Measurements from ENCODE around the gene OTOS.

OTOS gene

DNA sequence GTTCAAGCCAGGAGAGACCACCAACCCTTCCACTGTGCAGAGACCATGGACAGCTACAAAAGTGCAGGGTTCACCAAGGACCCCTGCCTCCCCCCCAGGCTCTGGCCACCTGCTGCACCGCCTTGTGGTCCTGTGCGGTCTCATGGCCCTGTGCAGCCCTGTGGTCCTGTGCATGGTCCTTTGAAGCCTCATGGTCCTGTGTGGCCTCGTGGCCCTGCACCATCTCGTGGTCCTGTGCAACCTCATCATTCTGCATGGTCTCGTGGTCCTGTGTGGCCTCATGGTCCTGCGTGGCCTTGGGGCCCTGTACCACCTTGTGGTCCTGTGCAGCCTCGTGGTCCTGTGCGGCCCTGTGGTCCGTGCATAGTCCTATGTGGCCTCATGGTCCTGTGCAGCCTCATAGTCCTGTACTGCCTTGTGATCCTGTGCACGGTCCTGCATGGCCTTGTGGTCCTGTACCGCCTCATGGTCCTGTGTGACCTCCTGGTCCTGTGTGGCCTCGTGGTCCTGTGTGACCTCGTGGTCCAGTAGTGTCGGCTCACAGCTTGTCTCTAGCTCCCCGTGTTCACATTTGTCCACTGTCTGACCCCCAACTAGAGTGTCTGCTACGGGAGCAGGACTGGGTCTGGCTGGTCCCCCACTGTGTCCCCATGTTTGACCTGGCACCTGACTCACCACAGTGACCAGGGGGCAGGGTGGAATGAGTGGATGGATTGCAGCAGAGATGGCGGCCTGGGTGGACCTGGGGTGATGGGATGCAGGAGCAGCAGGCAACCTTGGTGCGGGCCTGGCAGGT is 20.0 kb upstream of the OTOS start:
- Histone ChIP-seq H3K36me3 (ENCODE audit: control insufficient read depth, insufficient read depth, low read length) (no peaks in the 10 kb centered on the region), H3K9me3 (ENCODE audit: control insufficient read depth, low read length) (no peaks in the 10 kb centered on the region), H3K27ac (ENCODE audit: low read depth, low read length, severe bottlenecking) (no peak overlapping the region), H3K4me1 (ENCODE audit: control insufficient read depth, insufficient read depth, low read length, poor library complexity, severe bottlenecking) (no peaks in the 10 kb centered on the region), H3K4me3 (ENCODE audit: extremely low read depth, insufficient read depth, low read length, poor library complexity, severe bottlenecking) (no peak overlapping the region)
- WGBS, 2 experiments (ENCODE audit: insufficient coverage in 2 of 2) = 88 to 90% methylated on average over 16 to 18 of the region's 18 CpGs

- Histone ChIP-seq H3K9me3 (ENCODE audit: control insufficient read depth, low read length) (no peaks in the 10 kb centered on the region), H3K36me3 (ENCODE audit: control insufficient read depth, insufficient read depth, low read length) (no peaks in the 10 kb centered on the region), H3K4me3 (ENCODE audit: extremely low read depth, insufficient read depth, low read length, poor library complexity, severe bottlenecking) (no peak overlapping the region), H3K27ac (ENCODE audit: low read depth, low read length, severe bottlenecking) (no peak overlapping the region), H3K4me1 (ENCODE audit: control insufficient read depth, insufficient read depth, low read length, poor library complexity, severe bottlenecking) (no peaks in the 10 kb centered on the region)
- 82 to 83% methylated on average over 15 to 17 of the region's 21 CpGs for WGBS, 2 experiments (ENCODE audit: insufficient coverage in 2 of 2)
Measured at GRCh38 chr2:240159251-240159839, 18.9 kb upstream of the OTOS start.

- no peaks in the 10 kb centered on the region for H3K4me1 ChIP-seq (ENCODE audit: control insufficient read depth, insufficient read depth, low read length, poor library complexity, severe bottlenecking)
- no peaks in the 10 kb centered on the region for H3K9me3 ChIP-seq (ENCODE audit: control insufficient read depth, low read length)
- H3K27ac ChIP-seq (ENCODE audit: low read depth, low read length, severe bottlenecking) = no peak overlapping the region
- WGBS, 2 experiments (ENCODE audit: insufficient coverage in 2 of 2) = 88 to 99% methylated on average over 5 of the region's 5 CpGs
- no peak overlapping the region for H3K4me3 ChIP-seq (ENCODE audit: extremely low read depth, insufficient read depth, low read length, poor library complexity, severe bottlenecking)
- no peaks in the 10 kb centered on the region for H3K36me3 ChIP-seq (ENCODE audit: control insufficient read depth, insufficient read depth, low read length)
Measured at GRCh38 chr2:240157147-240157470, 16.7 kb upstream of the OTOS start.

- Histone ChIP-seq H3K27ac (ENCODE audit: low read depth, low read length, severe bottlenecking) (no peak overlapping the region), H3K4me3 (ENCODE audit: extremely low read depth, insufficient read depth, low read length, poor library complexity, severe bottlenecking) (no peak overlapping the region), H3K4me1 (ENCODE audit: control insufficient read depth, insufficient read depth, low read length, poor library complexity, severe bottlenecking) (no peaks in the 10 kb centered on the region), H3K9me3 (ENCODE audit: control insufficient read depth, low read length) (no peaks in the 10 kb centered on the region), H3K36me3 (ENCODE audit: control insufficient read depth, insufficient read depth, low read length) (no peaks in the 10 kb centered on the region)
- WGBS, 2 experiments (ENCODE audit: insufficient coverage in 2 of 2) = 88 to 91% methylated on average over 28 of the region's 29 CpGs
Measured at GRCh38 chr2:240156435-240157146, 16.1 kb upstream of the OTOS start.

GRCh38 chr2:240155745-240156390 is 15.4 kb upstream of the OTOS start:
- Histone ChIP-seq H3K36me3 (ENCODE audit: control insufficient read depth, insufficient read depth, low read length) (no peaks in the 10 kb centered on the region), H3K27ac (ENCODE audit: low read depth, low read length, severe bottlenecking) (no peak overlapping the region), H3K4me1 (ENCODE audit: control insufficient read depth, insufficient read depth, low read length, poor library complexity, severe bottlenecking) (no peaks in the 10 kb centered on the region), H3K9me3 (ENCODE audit: control insufficient read depth, low read length) (no peaks in the 10 kb centered on the region), H3K4me3 (ENCODE audit: extremely low read depth, insufficient read depth, low read length, poor library complexity, severe bottlenecking) (no peak overlapping the region)
- 93 to 100% methylated on average over 5 to 7 of the region's 13 CpGs for WGBS, 2 experiments (ENCODE audit: insufficient coverage in 2 of 2)

DNA sequence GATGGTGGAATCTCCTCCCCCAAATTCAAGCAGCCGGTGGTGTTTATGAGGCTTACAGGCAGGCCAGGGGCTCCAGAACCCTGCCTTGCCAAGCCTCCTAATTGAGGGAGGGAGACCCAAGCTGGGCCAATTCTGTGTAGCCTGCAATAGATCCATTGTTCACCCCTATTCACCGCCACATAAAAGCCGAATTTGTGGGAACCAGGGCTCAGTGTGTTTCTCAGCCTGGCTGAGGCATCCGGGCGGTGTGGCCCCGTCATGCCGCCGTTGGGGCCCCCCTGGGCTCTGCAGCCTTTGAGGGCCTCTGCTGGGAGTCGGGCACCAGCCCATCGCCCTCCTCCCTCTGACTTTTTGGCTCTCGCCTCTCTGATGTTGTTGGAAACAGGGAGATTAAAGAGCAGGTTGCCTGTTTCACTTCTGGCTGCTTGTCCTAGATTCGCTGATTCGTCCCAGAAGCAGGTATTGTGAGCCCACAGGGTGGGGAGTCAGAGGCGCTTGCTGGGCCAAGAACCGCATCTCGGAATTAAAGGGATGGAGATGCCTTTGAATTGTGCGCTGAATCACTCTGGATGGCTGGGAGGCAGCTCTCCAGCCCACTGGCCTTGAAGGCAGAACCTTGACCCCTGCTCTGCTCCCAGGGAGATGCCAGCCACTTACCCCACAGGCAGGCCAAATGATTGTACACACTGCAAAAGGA is 14.7 kb upstream of the OTOS start:
- H3K4me1 ChIP-seq (ENCODE audit: control insufficient read depth, insufficient read depth, low read length, poor library complexity, severe bottlenecking) = no peaks in the 10 kb centered on the region
- no peak overlapping the region for H3K4me3 ChIP-seq (ENCODE audit: extremely low read depth, insufficient read depth, low read length, poor library complexity, severe bottlenecking)
- H3K9me3 ChIP-seq (ENCODE audit: control insufficient read depth, low read length) = no peaks in the 10 kb centered on the region
- no peak overlapping the region for H3K27ac ChIP-seq (ENCODE audit: low read depth, low read length, severe bottlenecking)
- 85 to 92% methylated on average over 15 of the region's 17 CpGs for WGBS, 2 experiments (ENCODE audit: insufficient coverage in 2 of 2)
- H3K36me3 ChIP-seq (ENCODE audit: control insufficient read depth, insufficient read depth, low read length) = no peaks in the 10 kb centered on the region

- no peak overlapping the region for H3K27ac ChIP-seq (ENCODE audit: low read depth, low read length, severe bottlenecking)
- no peaks in the 10 kb centered on the region for H3K36me3 ChIP-seq (ENCODE audit: control insufficient read depth, insufficient read depth, low read length)
- H3K4me3 ChIP-seq (ENCODE audit: extremely low read depth, insufficient read depth, low read length, poor library complexity, severe bottlenecking) = no peak overlapping the region
- H3K4me1 ChIP-seq (ENCODE audit: control insufficient read depth, insufficient read depth, low read length, poor library complexity, severe bottlenecking) = no peaks in the 10 kb centered on the region
- no peaks in the 10 kb centered on the region for H3K9me3 ChIP-seq (ENCODE audit: control insufficient read depth, low read length)
- 82 to 92% methylated on average over 5 to 8 of the region's 8 CpGs for WGBS, 2 experiments (ENCODE audit: insufficient coverage in 2 of 2)
Measured at GRCh38 chr2:240154606-240155005, 14.1 kb upstream of the OTOS start.

DNA sequence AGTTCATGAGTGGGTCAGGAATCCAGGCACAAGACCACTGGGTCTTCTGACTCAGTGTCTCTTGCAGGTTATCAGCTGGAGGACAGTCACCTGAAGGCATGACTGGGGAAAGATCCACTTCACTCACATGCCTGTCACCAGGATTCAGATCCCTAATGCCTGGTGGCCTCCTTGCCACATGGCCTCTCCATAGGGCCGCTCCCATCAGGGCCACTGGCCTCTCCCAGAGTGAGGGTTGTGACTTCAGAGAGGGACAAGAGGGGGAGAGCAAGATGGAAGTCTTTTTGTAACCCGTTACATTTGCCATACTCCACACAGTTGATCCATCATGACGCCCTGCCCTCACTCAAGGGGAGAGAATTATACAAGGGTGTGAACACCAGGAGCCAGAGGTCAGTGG is 13.0 kb upstream of the OTOS start:
- H3K4me3 ChIP-seq (ENCODE audit: extremely low read depth, insufficient read depth, low read length, poor library complexity, severe bottlenecking) = no peak overlapping the region
- H3K9me3 ChIP-seq (ENCODE audit: control insufficient read depth, low read length) = no peaks in the 10 kb centered on the region
- no CpG with 5 or more reads among the region's 3 CpGs for WGBS, 2 experiments (ENCODE audit: insufficient coverage in 2 of 2)

DNA sequence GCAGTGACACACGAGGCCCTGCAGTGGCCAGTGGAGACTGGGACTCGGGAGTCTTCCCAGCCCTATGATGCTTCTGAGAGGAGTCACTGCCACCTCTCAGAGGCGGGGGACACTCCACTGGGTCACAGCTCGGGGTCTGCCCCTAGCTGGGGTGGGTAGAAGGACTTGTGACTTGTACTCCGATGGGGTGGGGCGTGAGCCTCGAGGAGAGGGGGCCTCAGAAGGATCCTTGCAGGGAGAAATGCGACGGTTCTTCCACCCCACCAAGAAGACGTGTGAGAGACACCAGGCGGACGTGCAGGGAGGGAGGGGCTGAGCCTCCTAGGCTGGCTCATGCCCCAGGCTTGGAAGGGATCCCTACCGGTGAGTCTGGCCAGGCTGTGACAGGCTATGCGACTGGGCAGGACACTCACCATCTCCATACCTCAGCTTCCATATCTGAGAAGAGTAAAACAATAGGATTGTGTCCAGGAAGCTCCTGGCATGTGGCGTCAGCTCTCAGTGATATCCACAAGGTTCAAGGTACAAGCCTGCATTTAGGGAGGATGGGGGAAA is 11.1 kb upstream of the OTOS start:
- 81 to 87% methylated on average over 6 to 12 of the region's 15 CpGs for WGBS, 2 experiments (ENCODE audit: insufficient coverage in 2 of 2)
- H3K4me1 ChIP-seq (ENCODE audit: control insufficient read depth, insufficient read depth, low read length, poor library complexity, severe bottlenecking) = no peaks in the 10 kb centered on the region
- H3K9me3 ChIP-seq (ENCODE audit: control insufficient read depth, low read length) = no peaks in the 10 kb centered on the region
- no peaks in the 10 kb centered on the region for H3K36me3 ChIP-seq (ENCODE audit: control insufficient read depth, insufficient read depth, low read length)
- no peak overlapping the region for H3K4me3 ChIP-seq (ENCODE audit: extremely low read depth, insufficient read depth, low read length, poor library complexity, severe bottlenecking)
- H3K27ac ChIP-seq (ENCODE audit: low read depth, low read length, severe bottlenecking) = no peak overlapping the region

More for the DNA sequence above, 13.0 kb upstream of the OTOS start:
- H3K36me3 ChIP-seq (ENCODE audit: control insufficient read depth, insufficient read depth, low read length) = no peaks in the 10 kb centered on the region
- H3K27ac ChIP-seq (ENCODE audit: low read depth, low read length, severe bottlenecking) = no peak overlapping the region
- no peaks in the 10 kb centered on the region for H3K4me1 ChIP-seq (ENCODE audit: control insufficient read depth, insufficient read depth, low read length, poor library complexity, severe bottlenecking)
